ENCODE results near the gene GATA5. TPM values are rescaled to one million over a fixed set of nuclear protein-coding genes. Genes with fewer than 3 reads are reported as not detected.

GATA5 gene
- total RNA-seq, 4 donors from 2014 or later: 0.33 to 0.78 (median 0.46) TPM; not detected in 1

- Histone ChIP-seq H3K36me3 (no peaks in the 10 kb centered on the region), H3K27ac (replicated peaks in 1 of 4) (no peak overlapping the region), H3K4me3 (no peak overlapping the region), H3K4me1 (peaks cover 10 to 18% (median 15%) of the 10 kb centered on the region in 4 donors), H3K27me3 (peaks cover 0 to 43% (median 0%) of the 10 kb centered on the region in 4 donors), H3K9me3 (no peaks in the 10 kb centered on the region)
- 76% methylated on average over 11 of the region's 23 CpGs for WGBS
- intact Hi-C loops (cut with DNase I): loop anchor here (5.0 kb wide), 1 partner anchor 63 kb away; no protein-coding TSS in a partner anchor
- no peak for TF ChIP-seq POLR2AphosphoS5 (IDR thresholded peaks at IDR 0.05)
- no peak for TF ChIP-seq POLR2A (IDR thresholded peaks at IDR 0.05; ENCODE audit: low read depth)
- no peak for TF ChIP-seq EP300 (IDR thresholded peaks at IDR 0.05)
- TF ChIP-seq CTCF (IDR thresholded peaks at IDR 0.05): no peak
- no peak for DNase-seq (ENCODE audit: extremely low spot score)
Measured at GRCh38 chr20:62429455-62430310, 46.1 kb downstream of the GATA5 start.

- intact Hi-C loops (cut with DNase I): loop anchor here (5.0 kb wide), 1 partner anchor 64 kb away; no protein-coding TSS in a partner anchor
- WGBS: 80% methylated on average over 8 of the region's 31 CpGs
- peaks cover 4 to 8% (median 7%) of the 10 kb centered on the region in 4 donors for H3K4me1 ChIP-seq
- H3K9me3 ChIP-seq: no peaks in the 10 kb centered on the region
- H3K36me3 ChIP-seq: no peaks in the 10 kb centered on the region
- H3K27me3 ChIP-seq: peaks cover 0 to 53% (median 3%) of the 10 kb centered on the region in 4 donors
- no peak overlapping the region for H3K27ac ChIP-seq (replicated peaks in 1 of 4)
- no peak for TF ChIP-seq EP300 (IDR thresholded peaks at IDR 0.05)
- no peak for TF ChIP-seq POLR2AphosphoS5 (IDR thresholded peaks at IDR 0.05)
- no peak for TF ChIP-seq CTCF (IDR thresholded peaks at IDR 0.05)
- no peak for TF ChIP-seq POLR2A (IDR thresholded peaks at IDR 0.05; ENCODE audit: low read depth)
- DNase-seq (ENCODE audit: extremely low spot score): no peak
- no peak overlapping the region for H3K4me3 ChIP-seq
Measured at GRCh38 chr20:62428396-62429295, 47.1 kb downstream of the GATA5 start.

- TF ChIP-seq POLR2A (IDR thresholded peaks at IDR 0.05; ENCODE audit: low read depth) (no peak), CTCF (IDR thresholded peaks at IDR 0.05) (no peak), EP300 (IDR thresholded peaks at IDR 0.05) (no peak)
- Histone ChIP-seq H3K9me3 (no peaks in the 10 kb centered on the region), H3K4me3 (no peak overlapping the region), H3K4me1 (peaks cover 0 to 2% (median under 1%) of the 10 kb centered on the region in 4 donors), H3K27me3 (peaks cover 0 to 60% (median 3%) of the 10 kb centered on the region in 4 donors), H3K27ac (replicated peaks in 1 of 4) (no peak overlapping the region), H3K36me3 (no peaks in the 10 kb centered on the region)
- intact Hi-C loops (cut with DNase I): loop anchor here (5.0 kb wide), 1 partner anchor 64 kb away; no protein-coding TSS in a partner anchor
- WGBS: 80% methylated on average over 1 of the region's 10 CpGs
- no peak for DNase-seq (ENCODE audit: extremely low spot score)
Measured at GRCh38 chr20:62428002-62428372, 47.8 kb downstream of the GATA5 start.

- no peaks in the 10 kb centered on the region for H3K36me3 ChIP-seq
- whole genome bisulfite sequencing: 70% methylated on average over 9 of the region's 28 CpGs
- H3K4me3 ChIP-seq: no peak within 1 kb of the TSS
- peaks cover 0 to 65% (median 3%) of the 10 kb centered on the region in 4 donors for H3K27me3 ChIP-seq
- TF ChIP-seq POLR2AphosphoS5 (IDR thresholded peaks at IDR 0.05): no peak
- TF ChIP-seq EP300 (IDR thresholded peaks at IDR 0.05): no peak
- TF ChIP-seq CTCF (IDR thresholded peaks at IDR 0.05): no peak
- no peak for TF ChIP-seq POLR2A (IDR thresholded peaks at IDR 0.05; ENCODE audit: low read depth)
- DNase-seq (ENCODE audit: extremely low spot score): no peak
- no peaks in the 10 kb centered on the region for H3K4me1 ChIP-seq
- no peaks in the 10 kb centered on the region for H3K9me3 ChIP-seq
- intact Hi-C loops (cut with DNase I): loop anchor here (5.0 kb wide), 1 partner anchor 65 kb away; no protein-coding TSS in a partner anchor
- no peak within 1 kb of the TSS for H3K27ac ChIP-seq (replicated peaks in 1 of 4)
Measured at GRCh38 chr20:62427172-62428001, 48.4 kb downstream of the GATA5 start, which contains the start of gene RBBP8NL. Gene RBBP8NL, minus strand, starts transcription at chr20:62427539. Its CDS starts 7,892 bp downstream, at chr20:62419647.

Data from esophagus muscularis mucosa (tissue), 4 donors.